ENCODE data around the gene SLC44A4.

DNA sequence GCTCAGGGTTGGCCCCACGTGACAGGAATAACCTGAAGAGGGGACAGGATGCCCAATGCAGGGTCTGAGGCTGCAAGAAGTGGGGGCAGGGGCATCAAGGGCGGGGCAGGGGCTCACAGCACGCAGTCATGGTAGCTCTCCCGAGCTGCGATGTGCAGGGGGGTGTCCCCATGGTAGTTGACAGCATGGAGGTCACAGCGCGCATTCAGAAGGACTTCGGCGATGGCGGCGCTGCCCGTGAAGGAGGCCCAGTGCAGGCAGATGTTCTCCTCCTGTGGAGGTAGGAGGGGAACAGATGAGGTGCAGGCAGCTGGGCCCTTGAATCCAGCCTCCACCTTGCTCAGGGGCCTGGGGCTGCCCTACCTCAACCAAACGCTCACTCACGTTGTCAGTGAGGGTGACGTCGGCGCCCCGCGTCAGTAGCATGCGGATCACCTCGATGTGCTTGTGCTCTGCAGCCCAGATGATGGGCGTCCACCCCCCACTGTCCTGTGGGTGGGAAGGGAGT lies 5.8 kb upstream of the SLC44A4 start:
- TF ChIP-seq, protein P1, sequence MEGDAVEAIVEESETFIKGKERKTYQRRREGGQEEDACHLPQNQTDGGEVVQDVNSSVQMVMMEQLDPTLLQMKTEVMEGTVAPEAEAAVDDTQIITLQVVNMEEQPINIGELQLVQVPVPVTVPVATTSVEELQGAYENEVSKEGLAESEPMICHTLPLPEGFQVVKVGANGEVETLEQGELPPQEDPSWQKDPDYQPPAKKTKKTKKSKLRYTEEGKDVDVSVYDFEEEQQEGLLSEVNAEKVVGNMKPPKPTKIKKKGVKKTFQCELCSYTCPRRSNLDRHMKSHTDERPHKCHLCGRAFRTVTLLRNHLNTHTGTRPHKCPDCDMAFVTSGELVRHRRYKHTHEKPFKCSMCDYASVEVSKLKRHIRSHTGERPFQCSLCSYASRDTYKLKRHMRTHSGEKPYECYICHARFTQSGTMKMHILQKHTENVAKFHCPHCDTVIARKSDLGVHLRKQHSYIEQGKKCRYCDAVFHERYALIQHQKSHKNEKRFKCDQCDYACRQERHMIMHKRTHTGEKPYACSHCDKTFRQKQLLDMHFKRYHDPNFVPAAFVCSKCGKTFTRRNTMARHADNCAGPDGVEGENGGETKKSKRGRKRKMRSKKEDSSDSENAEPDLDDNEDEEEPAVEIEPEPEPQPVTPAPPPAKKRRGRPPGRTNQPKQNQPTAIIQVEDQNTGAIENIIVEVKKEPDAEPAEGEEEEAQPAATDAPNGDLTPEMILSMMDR (IDR thresholded peaks at IDR 0.05; ENCODE audit: low read depth, low read length, poor library complexity, severe bottlenecking): no peak
- TF ChIP-seq EZH2phosphoT487 (IDR thresholded peaks at IDR 0.05; ENCODE audit: borderline replicate concordance, low read length): no peak
